ENCODE results near the gene ARIH2. TPM values are rescaled to one million over a fixed set of nuclear protein-coding genes. Genes with fewer than 3 reads are reported as not detected.

The ARIH2 gene
- total and polyA plus RNA-seq, 9 of the 15 experiments (the other 6 are each of a cell fraction or from before 2014, with no cell fraction given), result 27.0 to 120 (median 108) TPM

DNA sequence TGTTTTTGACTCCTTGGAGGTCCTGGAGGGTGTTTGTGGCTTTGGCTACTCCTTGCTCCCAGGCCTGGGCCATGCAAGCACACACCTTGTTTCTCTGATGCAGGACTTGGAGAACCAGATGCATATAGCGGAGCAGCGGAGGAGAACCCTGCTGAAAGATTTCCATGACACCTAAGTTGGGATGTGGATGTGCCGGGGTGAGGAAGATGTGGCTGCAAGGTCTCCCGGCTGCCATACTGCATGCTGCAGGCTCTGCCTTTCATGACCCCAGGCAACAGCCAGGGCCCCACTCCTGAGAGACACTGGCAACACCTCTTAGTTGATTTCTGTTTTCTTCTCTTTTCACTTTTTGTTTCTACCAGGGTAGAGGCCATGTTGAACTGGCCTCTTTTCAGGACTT, 64.5 kb downstream of the ARIH2 start:
- Histone ChIP-seq H3K9me1 (ENCODE audit: control insufficient read depth, insufficient read depth, low read length) (no peaks in the 10 kb centered on the region), H3K27ac (ENCODE audit: extremely low read depth, low read depth, low read length) (no peak overlapping the region), H3K9ac (ENCODE audit: insufficient read depth in 1 of 2, low read depth in 2 of 2, low read length in 2 of 2) (no peak overlapping the region), H4K20me1 (replicated peaks; ENCODE audit: control insufficient read depth, insufficient read depth, low read length) (no peaks in the 10 kb centered on the region), H2AFZ (ENCODE audit: low read depth, low read length) (no peak overlapping the region), H3K36me3 (ENCODE audit: control insufficient read depth, insufficient read depth, low read length) (peaks cover 62% of the 10 kb centered on the region; the same call in 2 of the 3 replicates), H3K79me2 (ENCODE audit: control insufficient read depth, insufficient read depth, low read length) (no peaks in the 10 kb centered on the region), H3K4me1 (replicated peaks in 1 of 2; ENCODE audit: control insufficient read depth in 2 of 2, insufficient read depth in 2 of 2, low read length in 2 of 2) (no peaks in the 10 kb centered on the region; a peak in 1 of 5 replicates), H3K9me3 (replicated peaks; ENCODE audit: control insufficient read depth, insufficient read depth, low read depth, low read length) (no peaks in the 10 kb centered on the region), H3K27me3 (ENCODE audit: control insufficient read depth in 2 of 2, insufficient read depth in 2 of 2, low read length in 2 of 2) (no peaks in the 10 kb centered on the region), H3K4me2 (ENCODE audit: insufficient read depth, low read length) (no peak overlapping the region), H3K4me3 (no peak overlapping the region)
- BruUV-seq (replicated peaks), result no TSS peak
- CTCF ChIA-PET (ENCODE audit: low intra/inter-chr PET ratio), result no interaction called here
- no peak for FAIRE-seq
- TF ChIP-seq NUFIP1 (IDR thresholded peaks at IDR 0.05; ENCODE audit: partially characterized antibody) (no peak), ZNF280B (CRISPR knock-in tag; IDR thresholded peaks at IDR 0.05) (no peak), NCOR1 (IDR thresholded peaks at IDR 0.05) (no peak), DDX20 (tag; IDR thresholded peaks at IDR 0.05; ENCODE audit: low read depth) (no peak), POLR2A (conservative IDR thresholded peaks at IDR 0.05) (no peak), EWSR1 (IDR thresholded peaks at IDR 0.05; ENCODE audit: borderline replicate concordance, low read depth, partially characterized antibody) (no peak), SETDB1 (IDR thresholded peaks at IDR 0.05; ENCODE audit: low read length) (no peak), ZNF511 (CRISPR knock-in tag; IDR thresholded peaks at IDR 0.05) (no peak), TCF15 (CRISPR knock-in tag; IDR thresholded peaks at IDR 0.05) (no peak), BACH1 (tag; IDR thresholded peaks at IDR 0.05) (no peak), RBM22 (IDR thresholded peaks at IDR 0.05; ENCODE audit: low read depth, low read length, poor library complexity, severe bottlenecking) (no peak), STAG1 (CRISPR knock-in tag; IDR thresholded peaks at IDR 0.05; ENCODE audit: borderline replicate concordance) (no peak)
- POLR2A ChIA-PET, result no interaction called here
- no peak for ATAC-seq
- in situ Hi-C loops (cut with MboI), result no loop called here
- intact Hi-C loops (cut with micrococcal nuclease), result no loop called here
- 100% methylated on average over 4 of the region's 4 CpGs for WGBS (ENCODE audit: insufficient coverage, low coverage, missing lambda C conversion rate)
- no peak for DNase-seq (ENCODE audit: extremely low read depth in 1 of 4, low spot score in 3 of 4)
